Upper lobe of left lung (tissue), 6 donors: ENCODE results near the gene IL37. TPM values are rescaled to one million over a fixed set of nuclear protein-coding genes. Genes with fewer than 3 reads are reported as not detected.
A peak's percentile ranks its signal among the peaks of the same experiment; 100 is the strongest.

Source experiments
- ATAC-seq, 2 donors: fragments of 200-7000 bp; cut with Tn5 transposase; one replicate each; pipeline ENCODE4 v1.9.1; 2022; ENCODE audit warnings: mild to moderate bottlenecking in 2 of 2, moderate library complexity in 2 of 2; ENCODE audit not compliant: low FRiP score in 2 of 2
- DNase-seq, 2 donors: peaks; one replicate each; pipeline ENCODE4 v3.0.0-alpha.2; 2019 to 2020
- H3K27ac ChIP-seq, 4 donors: fragments of 200-600 bp; sonication (generic); one replicate each; pipeline ENCODE4 v1.5.1; 2016 to 2019
- H3K27me3 ChIP-seq, 4 donors: fragments of 200-600 bp; sonication (generic); one replicate each; pipeline ENCODE4 v1.5.1; 2017 to 2019
- H3K36me3 ChIP-seq, 4 donors: fragments of 200-600 bp; sonication (generic); one replicate each; pipeline ENCODE4 v1.5.1; 2016 to 2019
- H3K4me1 ChIP-seq, 4 donors: fragments of 200-600 bp; sonication (generic); one replicate each; pipeline ENCODE4 v1.5.1; 2018 to 2019
- H3K4me3 ChIP-seq, 4 donors: fragments of 200-600 bp; sonication (generic); one replicate each; pipeline ENCODE4 v1.5.1; 2017 to 2019; ENCODE audit warnings: mild to moderate bottlenecking in 2 of 4, moderate library complexity in 1 of 4
- H3K9me3 ChIP-seq, 4 donors: fragments of 200-600 bp; sonication (generic); one replicate each; pipeline ENCODE4 v1.5.1; 2018 to 2019
- CTCF ChIP-seq, 6 experiments: fragments of 450-650 bp in 4 of 6; fragments of 200-600 bp in 2 of 6; sonication (generic) in 2 of 6; IDR thresholded peaks; one replicate each; pipeline ENCODE4 v1.5.1; 2016 to 2019; ENCODE audit warnings: antibody characterized with exemption in 6 of 6
- EP300 ChIP-seq, 4 donors: sonication (generic); formaldehyde crosslinking; IDR thresholded peaks; one replicate each; pipeline ENCODE4 v1.5.1; 2017; ENCODE audit warnings: antibody characterized with exemption in 4 of 4, control low read depth in 2 of 4
- POLR2A ChIP-seq, 4 donors: fragments of 450-650 bp; IDR thresholded peaks; one replicate each; pipeline ENCODE4 v1.5.1; 2016 to 2017; ENCODE audit warnings: antibody characterized with exemption in 4 of 4, mild to moderate bottlenecking in 2 of 4
- POLR2AphosphoS5 ChIP-seq, 2 donors: sonication (generic); formaldehyde crosslinking; IDR thresholded peaks; one replicate each; pipeline ENCODE4 v1.5.1; 2017; ENCODE audit warnings: antibody characterized with exemption in 2 of 2
- WGBS, 2 donors: methylation state at CpG; one replicate each; pipeline ENCODE4 v1.1.5; 2017 to 2018; 5-methylcytosine and 5-hydroxymethylcytosine counted together
- total RNA-seq, 6 donors: library from RNA; depleted of rRNA in 4 of 6; stranded (reverse); fragments of >200 nt in 4 of 6; gene quantifications; one replicate each; pipeline versions ENCODE4 v1.1.0 to v1.2.1, GENCODE V29; 2016 to 2021
- donor health status: DM: no; HTN: no; CAD: no; lungs with moderate emphysema.
- donor health status: DM: no; HTN: yes; CAD: no; lungs with severe emphysema.

Gene IL37
- total RNA-seq, 6 donors from 2014 or later: 0.37 TPM; not detected in 5

- TF ChIP-seq POLR2A (IDR thresholded peaks at IDR 0.05) (no peak), POLR2AphosphoS5 (IDR thresholded peaks at IDR 0.05) (peak in 1 of 2 donors; percentile 67), EP300 (IDR thresholded peaks at IDR 0.05) (no peak)
- Histone ChIP-seq H3K4me3 (no peak overlapping the region), H3K27ac (no peak overlapping the region), H3K27me3 (no peaks in the 10 kb centered on the region), H3K9me3 (no peaks in the 10 kb centered on the region), H3K4me1 (peaks cover 10 to 24% (median 17%) of the 10 kb centered on the region in 4 donors), H3K36me3 (no peaks in the 10 kb centered on the region)
- peak in 1 of 2 donors; percentile 79 for ATAC-seq
- 16 to 22% methylated on average over 6 to 7 of the region's 7 CpGs for WGBS, 2 donors
- peak in 1 of 2 donors; percentile 93 for DNase-seq
These were observed 41.6 kb upstream of the IL37 start for GRCh38 chr2:112869258-112869842.

- Histone ChIP-seq H3K4me1 (peaks cover 10 to 24% (median 17%) of the 10 kb centered on the region in 4 donors), H3K4me3 (no peak overlapping the region), H3K27me3 (no peaks in the 10 kb centered on the region), H3K36me3 (no peaks in the 10 kb centered on the region), H3K27ac (no peak overlapping the region), H3K9me3 (no peaks in the 10 kb centered on the region)
- ATAC-seq (peak in 1 of 2 donors; percentile 29), DNase-seq (no peak)
- 56 to 62% methylated on average over 7 to 9 of the region's 9 CpGs for WGBS, 2 donors
- TF ChIP-seq CTCF (IDR thresholded peaks at IDR 0.05) (no peak), POLR2AphosphoS5 (IDR thresholded peaks at IDR 0.05) (no peak), POLR2A (IDR thresholded peaks at IDR 0.05) (no peak), EP300 (IDR thresholded peaks at IDR 0.05) (no peak)
These were observed 39.8 kb upstream of the IL37 start for GRCh38 chr2:112870841-112871835.

- H3K9me3 ChIP-seq: no peaks in the 10 kb centered on the region
- H3K27ac ChIP-seq: no peak overlapping the region
- no peak for TF ChIP-seq POLR2A (IDR thresholded peaks at IDR 0.05)
- no peak for TF ChIP-seq CTCF (IDR thresholded peaks at IDR 0.05)
- no peak for TF ChIP-seq EP300 (IDR thresholded peaks at IDR 0.05)
- TF ChIP-seq POLR2AphosphoS5 (IDR thresholded peaks at IDR 0.05): no peak
- H3K36me3 ChIP-seq: no peaks in the 10 kb centered on the region
- no peaks in the 10 kb centered on the region for H3K4me1 ChIP-seq
- DNase-seq (no peak), ATAC-seq (no peak)
- no peaks in the 10 kb centered on the region for H3K27me3 ChIP-seq
- H3K4me3 ChIP-seq: no peak overlapping the region
- 94 to 96% methylated on average over 2 to 3 of the region's 3 CpGs for WGBS, 2 donors
These were observed 34.6 kb upstream of the IL37 start for GRCh38 chr2:112876257-112876970.

GRCh38 chr2:112876971-112877361 is 34.0 kb upstream of the IL37 start:
- no peaks in the 10 kb centered on the region for H3K27me3 ChIP-seq
- ATAC-seq (no peak), DNase-seq (no peak)
- no peak for TF ChIP-seq POLR2A (IDR thresholded peaks at IDR 0.05)
- no peak for TF ChIP-seq POLR2AphosphoS5 (IDR thresholded peaks at IDR 0.05)
- TF ChIP-seq EP300 (IDR thresholded peaks at IDR 0.05): no peak
- no peak for TF ChIP-seq CTCF (IDR thresholded peaks at IDR 0.05)
- H3K4me1 ChIP-seq: no peaks in the 10 kb centered on the region
- H3K9me3 ChIP-seq: no peaks in the 10 kb centered on the region
- no peak overlapping the region for H3K4me3 ChIP-seq
- no peak overlapping the region for H3K27ac ChIP-seq
- H3K36me3 ChIP-seq: no peaks in the 10 kb centered on the region
- 88 to 95% methylated on average over 4 of the region's 4 CpGs for WGBS, 2 donors

DNA sequence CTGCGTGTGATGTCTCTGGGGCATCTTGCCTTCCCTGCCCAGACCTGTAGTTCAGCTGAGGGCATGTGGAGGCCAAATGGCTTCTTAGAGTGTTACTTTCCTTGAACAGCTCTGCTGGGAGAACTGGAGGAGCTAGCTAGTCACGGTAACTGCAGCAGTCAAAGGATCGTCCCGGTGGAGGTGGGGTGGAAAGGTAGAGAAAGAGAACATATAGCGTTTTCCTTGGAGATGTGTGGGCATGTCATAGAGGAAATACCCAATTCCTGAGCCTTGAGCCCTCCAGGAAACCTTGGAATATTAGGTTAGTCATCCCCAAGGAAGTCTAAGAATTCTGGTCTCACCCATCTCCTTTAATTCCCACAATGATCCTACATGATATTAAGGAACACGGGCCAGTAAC is 33.5 kb upstream of the IL37 start:
- Histone ChIP-seq H3K36me3 (no peaks in the 10 kb centered on the region), H3K9me3 (no peaks in the 10 kb centered on the region), H3K27me3 (no peaks in the 10 kb centered on the region), H3K27ac (no peak overlapping the region), H3K4me3 (no peak overlapping the region), H3K4me1 (no peaks in the 10 kb centered on the region)
- WGBS, 2 donors: 93 to 97% methylated on average over 6 of the region's 6 CpGs
- TF ChIP-seq CTCF (IDR thresholded peaks at IDR 0.05) (no peak), POLR2A (IDR thresholded peaks at IDR 0.05) (no peak), EP300 (IDR thresholded peaks at IDR 0.05) (no peak), POLR2AphosphoS5 (IDR thresholded peaks at IDR 0.05) (no peak)
- ATAC-seq (no peak), DNase-seq (no peak)
